Activated naive CD4-positive, alpha-beta T cell (primary cell): ENCODE data around the gene ETV4.

ENCODE experiments used
- DNase-seq, 4 experiments: peaks; one replicate each; lab custom pipeline; 2025; lab: John Stamatoyannopoulos, UW

ETV4 gene

GRCh38 chr17:43543771-43544575, 2.2 kb downstream of the ETV4 start:
- DNase-seq, result no peak

DNA sequence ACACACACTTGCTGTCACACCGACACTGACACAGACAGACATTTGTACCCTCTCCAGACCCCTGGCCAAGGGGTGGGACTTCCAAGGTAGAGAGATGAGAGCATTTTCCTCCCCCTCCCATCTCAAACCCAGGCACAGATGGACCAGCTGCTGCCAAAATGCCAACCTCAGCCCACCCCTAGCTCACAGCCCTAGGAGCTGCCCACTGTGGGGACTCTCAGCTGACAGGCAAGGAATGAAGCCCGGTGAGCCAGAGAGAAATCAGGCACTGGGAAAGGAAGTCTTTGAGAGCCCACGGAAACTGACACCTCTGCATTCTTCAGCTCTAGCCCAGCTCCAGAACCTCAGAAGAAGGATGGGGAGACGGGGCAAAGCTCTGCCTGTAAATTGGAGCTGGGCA, 2.8 kb downstream of the ETV4 start:
- DNase-seq, result no peak

DNA sequence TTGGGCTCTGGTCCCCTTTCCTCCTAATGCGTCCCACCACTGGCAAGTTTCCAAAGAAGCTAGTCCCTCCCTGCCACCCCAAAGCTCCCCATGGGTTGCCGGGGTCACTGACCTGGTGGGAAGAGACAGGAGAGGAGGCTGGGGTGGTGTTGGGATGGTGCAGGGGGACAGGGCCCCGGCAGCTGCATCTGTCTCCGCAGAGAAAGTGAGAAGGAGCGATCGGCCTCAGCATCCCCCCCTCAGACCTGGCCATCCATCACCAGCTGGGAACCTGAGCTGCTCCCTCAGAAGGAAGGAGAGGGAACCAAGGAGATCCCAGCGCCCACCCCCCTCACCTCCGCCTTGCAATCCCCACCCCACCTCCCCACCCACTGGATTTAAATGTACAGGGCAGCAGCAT, 3.3 kb downstream of the ETV4 start:
- no peak for DNase-seq

DNA sequence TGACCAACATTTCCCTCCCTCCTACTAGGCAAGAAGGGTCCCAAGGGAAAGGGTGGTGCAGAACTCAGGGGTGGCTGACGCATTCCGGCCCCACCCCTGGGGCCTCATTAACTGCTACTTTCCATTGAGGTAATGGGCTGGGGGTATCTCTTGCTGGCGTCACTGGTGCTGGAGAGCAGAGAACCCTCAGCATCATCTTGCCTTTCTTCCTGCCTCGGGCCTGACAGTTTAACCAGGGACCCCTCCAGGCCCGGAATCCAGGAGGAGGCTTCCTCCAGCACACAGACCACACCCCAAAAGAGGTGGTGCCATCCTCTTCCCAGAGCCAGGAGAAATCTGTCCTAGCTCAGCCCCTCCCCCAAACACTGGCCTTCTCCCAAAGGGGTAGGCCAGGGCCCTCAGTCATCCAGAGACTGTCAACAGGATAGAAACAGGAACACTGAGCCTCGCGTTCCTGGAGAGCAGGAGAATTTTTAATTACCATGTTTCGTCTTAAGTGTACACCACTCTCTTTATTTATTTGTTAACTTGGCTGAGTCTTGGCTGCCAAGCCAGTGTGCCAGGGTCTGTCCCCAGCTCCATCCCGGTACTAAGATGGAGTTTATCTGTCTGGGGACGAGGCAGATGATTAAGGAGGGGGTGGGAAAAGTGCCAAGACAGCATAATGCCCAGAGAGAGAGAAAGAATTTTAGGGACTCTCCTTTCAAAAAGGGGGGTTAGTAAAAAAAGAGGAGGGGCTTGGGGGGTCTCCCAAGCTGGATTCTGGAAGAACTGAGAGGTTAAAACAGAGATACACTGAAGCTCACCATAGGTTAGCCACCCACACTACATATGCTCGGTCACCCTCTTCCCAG, 5.1 kb downstream of the ETV4 start:
- no peak for DNase-seq

DNA sequence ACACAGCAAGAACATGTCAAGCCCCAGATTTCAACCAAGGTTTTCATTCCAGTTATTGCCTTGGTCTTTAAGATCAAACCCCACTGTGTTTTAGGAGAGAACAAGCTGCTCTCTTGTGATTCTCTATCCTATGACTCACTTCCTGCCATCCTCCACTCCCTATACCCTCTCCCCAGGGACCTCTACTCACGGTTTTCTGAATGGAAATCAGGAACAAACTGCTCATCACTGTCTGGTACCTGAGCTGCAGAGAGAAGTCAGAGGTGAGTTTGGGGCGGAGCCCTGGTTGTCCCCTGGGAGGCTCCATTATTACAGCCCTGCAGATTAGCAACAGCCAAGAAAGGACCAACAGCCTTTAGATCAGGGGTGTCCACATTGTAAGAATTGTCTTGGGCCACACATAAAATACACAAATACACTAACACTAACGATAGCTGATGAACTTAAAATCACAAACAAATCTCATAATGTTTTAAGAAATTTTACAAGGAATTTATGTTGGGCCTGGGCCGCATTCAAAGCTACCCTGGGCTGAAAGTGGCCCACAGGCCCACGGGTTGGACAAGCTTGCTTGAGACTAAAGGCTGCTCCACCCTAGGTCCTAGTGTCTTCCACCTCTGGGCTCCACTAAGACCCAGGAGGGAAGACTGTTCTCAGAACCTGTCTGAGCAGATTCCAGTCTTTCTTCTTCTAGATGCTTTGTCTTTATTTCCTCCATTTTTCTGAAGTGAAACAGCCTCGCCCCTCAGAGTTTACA, 9.7 kb downstream of the ETV4 start:
- DNase-seq, result no peak

- no peak for DNase-seq
Measured at GRCh38 chr17:43534909-43535308, 11.2 kb downstream of the ETV4 start.

GRCh38 chr17:43533699-43534098, 12.4 kb downstream of the ETV4 start:
- no peak for DNase-seq

DNA sequence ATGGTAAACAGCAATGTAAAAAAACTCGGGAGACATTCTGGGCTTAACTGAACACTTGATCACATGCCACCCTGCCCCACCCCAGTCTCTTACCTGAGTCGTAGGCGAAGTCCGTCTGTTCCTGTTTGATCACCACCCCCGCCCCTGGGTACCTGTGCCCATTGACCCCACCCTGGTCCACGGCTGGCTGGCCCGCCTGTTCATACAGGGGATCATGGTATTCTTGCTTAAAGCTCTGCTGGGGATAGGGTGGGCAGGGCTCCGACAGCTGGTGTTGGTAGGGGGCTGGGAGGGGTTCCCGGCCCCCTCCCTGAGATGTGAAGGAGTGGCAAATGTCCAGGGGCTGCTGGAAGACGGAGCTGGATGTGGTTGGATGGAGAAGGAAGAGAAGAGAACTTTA, 13.6 kb downstream of the ETV4 start:
- no peak for DNase-seq

- DNase-seq, result no peak
Measured at GRCh38 chr17:43531955-43532354, 14.2 kb downstream of the ETV4 start.

DNA sequence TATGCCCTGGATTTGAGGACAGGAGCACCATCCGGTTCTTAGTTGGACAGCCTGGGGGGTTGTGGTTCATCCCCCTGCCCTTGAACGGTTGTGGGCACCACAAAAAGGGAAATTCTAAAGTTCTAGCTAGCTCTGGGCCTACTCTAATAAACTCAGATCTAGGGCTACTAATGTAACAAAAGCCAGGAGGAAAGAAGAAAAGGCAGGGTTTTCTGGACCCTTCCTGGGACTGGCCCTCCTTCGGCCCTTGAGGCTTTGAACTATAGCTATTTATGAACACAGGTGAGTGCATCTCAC, 15.1 kb downstream of the ETV4 start:
- DNase-seq, result no peak

- no peak for DNase-seq
Measured at GRCh38 chr17:43530288-43531081, 15.7 kb downstream of the ETV4 start.

DNA sequence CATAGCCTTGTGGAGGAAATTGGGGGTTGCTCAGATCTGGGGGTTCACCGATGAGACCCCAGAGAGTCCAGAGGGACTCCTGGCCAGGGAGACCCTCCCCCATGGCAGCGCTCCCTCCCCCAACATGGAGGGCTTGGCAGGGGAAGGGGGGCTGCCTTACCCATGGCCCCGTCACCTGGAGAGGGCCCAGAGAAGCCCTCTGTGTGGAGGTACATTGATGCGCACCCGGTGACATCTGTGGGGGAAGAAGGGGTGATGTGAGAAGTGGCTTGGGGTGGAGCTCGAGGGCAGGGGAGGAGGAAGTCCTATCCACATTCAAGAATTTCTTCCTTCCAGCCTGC, 16.2 kb downstream of the ETV4 start:
- DNase-seq, result no peak

DNA sequence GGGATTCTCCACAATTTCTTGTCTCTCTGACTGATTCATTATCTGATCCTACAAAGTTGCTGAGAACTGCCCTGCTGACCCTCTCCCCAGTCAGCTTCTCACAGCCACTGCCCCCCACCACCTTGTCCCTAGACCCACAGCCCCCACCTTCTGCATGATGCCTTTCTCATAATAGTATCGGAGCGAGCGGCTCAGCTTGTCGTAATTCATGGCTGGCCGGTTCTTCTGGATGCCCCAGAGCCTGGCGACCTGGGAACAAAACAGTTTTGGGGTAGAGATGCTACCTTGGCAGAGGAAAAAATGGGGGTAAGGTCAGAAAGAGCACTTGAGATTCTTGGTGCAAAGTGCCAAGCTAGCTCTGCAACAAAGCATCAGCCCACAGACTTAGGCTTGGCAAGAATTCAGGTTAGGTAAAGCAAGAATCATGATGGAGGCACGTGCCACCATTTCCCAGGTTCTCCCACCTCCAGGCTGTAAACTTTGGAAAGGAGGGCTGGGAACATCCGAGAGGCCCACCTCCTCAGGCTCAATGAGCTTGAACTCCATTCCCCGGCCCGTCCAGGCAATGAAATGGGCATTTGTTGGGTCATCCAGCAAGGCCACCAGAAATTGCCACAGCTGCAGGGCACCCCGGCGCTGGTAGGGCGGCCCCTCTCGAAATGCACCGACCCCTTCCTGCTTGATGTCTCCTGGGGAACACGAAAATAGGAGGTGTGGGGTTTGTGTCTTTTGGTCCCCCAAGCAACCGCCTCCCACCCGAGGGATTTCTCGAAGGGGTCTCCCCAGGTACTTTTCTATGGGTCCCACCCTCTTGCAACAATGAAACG, 16.9 kb downstream of the ETV4 start:
- no peak for DNase-seq

GRCh38 chr17:43528319-43528987, 17.7 kb downstream of the ETV4 start:
- DNase-seq, result no peak

DNA sequence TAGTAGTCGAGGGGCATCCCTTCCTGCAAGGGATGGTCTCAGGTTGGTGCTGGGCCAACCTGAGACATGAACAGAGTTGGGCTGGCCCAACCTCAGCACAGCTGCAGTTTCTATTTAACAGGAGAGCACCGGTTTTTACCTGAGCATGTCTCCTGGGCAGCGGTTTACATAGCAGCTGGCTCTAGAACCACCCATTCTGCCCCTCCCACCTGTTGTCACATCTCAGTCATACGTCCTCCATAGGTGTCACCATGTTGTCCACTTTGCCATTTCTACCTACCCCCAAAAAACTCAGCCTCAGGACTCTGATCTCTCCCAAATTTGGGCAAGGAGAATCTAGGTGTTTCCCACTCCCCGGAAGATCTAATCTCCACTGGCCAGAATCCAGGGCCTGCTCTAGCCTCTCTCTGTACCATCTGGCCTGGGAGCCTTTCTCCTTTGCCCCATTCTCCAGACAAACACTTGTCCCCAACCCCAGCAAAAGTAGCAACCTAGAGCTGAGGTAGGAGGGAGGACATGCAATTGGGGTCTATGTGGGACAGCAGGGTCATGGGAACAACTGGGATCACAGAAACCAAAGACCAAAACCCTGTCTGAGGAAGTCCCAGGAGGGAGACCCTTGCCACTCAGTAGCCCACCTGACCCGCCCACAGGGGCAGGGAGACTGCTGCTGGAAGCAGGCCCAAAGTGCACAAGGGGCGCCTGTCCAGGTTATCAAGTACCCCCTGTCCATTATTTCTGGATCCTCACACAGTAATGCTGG, 19.1 kb downstream of the ETV4 start:
- no peak for DNase-seq

- DNase-seq, result no peak
Measured at GRCh38 chr17:43524945-43525575, 21.1 kb downstream of the ETV4 start.

DNA sequence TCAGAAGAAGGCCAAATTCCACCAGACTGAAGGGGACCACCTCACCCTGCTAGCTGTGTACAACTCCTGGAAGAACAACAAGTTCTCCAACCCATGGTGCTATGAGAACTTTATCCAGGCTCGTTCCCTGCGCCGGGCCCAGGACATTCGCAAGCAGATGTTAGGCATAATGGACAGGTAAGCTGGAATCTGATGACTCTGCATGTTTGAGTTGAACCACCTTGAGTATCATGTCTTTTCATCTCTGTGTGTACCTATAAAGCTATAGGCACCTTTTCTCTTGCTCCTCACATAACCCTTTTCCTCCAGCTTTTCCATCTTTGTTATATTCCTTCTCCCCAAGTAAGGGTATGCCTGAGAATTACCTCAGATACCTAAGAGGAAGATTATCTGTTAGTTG, 24.8 kb downstream of the ETV4 start:
- DNase-seq, result no peak

- no peak for DNase-seq
Measured at GRCh38 chr17:43517615-43518386, 28.3 kb downstream of the ETV4 start.

DNA sequence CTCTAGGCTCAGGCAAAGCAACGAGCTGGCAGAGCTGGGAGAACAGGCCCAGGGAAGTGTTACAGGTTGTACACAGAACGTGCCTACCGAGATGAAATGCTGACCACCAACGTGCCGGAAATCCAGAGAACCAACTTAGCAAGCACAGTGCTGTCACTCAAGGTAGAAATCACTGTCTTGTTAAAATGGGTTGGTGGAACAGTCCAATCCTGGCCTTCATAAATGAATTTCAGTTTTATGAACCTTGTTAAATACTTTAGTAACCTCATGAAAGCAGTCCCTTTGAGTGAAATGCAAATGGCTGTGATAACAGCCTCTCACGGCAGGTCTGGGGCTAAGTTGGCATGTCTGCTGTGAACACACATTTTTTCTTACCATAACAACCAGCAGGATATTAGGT, 29.0 kb downstream of the ETV4 start:
- no peak for DNase-seq
